GM19372 (cell line): ENCODE data around the gene SMU1.
A peak's percentile ranks its signal among the peaks of the same experiment; 100 is the strongest.
"Not testable (repeated sequence)": the region's sequence is repeated elsewhere in the genome, so short reads cannot be mapped to it uniquely, and the experiment has no call there.

Experiments used
- ATAC-seq: cut with Tn5 transposase; IDR thresholded peaks from one replicate; pipeline ENCODE4 v1.9.1; 2021; ENCODE audit warnings: mild to moderate bottlenecking, low read depth, moderate library complexity; ENCODE audit not compliant: unreplicated experiment

The SMU1 gene

GRCh38 chr9:33106372-33106771 lies 29.9 kb upstream of the SMU1 start:
- no peak for ATAC-seq

DNA sequence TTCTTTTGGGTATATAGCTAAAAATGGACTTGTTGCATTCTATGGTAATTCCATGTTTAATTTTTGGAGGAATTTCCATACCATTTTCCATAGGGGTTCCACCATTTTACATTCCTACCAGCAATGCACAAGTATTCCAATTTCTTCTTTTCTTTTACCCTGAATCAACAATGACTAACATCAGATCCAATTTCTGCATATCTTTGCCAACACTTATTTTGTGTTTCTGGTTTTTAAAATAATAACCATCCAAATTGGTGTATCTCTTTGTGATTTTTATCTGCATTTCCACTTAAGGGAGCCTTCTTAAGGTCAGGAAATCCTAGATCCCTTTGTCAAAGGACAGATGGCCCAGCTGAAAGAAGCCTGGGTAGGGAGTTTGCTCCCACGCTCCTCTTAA lies 29.5 kb upstream of the SMU1 start:
- no peak for ATAC-seq

DNA sequence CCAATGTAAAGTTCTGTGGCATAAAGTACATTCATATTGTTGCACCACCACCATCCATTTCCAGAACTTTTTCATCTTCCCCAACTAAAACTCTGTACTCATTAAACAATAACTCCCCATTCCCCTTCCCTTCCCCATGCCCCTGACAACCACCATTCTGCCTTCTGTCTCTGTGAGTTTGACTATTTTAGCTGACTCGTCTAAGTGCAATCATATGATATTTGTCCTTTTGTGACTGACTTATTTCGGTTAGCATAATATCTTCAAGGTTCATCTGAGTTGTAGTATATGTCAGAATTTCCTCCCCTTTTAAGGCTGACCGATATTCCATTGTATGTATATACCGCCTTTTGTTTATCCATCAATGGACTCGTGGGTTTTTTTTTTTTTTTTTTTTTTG lies 29.0 kb upstream of the SMU1 start:
- ATAC-seq, result no peak

GRCh38 chr9:33104401-33104800 lies 27.9 kb upstream of the SMU1 start:
- no peak for ATAC-seq

GRCh38 chr9:33103501-33104281 lies 27.2 kb upstream of the SMU1 start:
- ATAC-seq, result no peak

DNA sequence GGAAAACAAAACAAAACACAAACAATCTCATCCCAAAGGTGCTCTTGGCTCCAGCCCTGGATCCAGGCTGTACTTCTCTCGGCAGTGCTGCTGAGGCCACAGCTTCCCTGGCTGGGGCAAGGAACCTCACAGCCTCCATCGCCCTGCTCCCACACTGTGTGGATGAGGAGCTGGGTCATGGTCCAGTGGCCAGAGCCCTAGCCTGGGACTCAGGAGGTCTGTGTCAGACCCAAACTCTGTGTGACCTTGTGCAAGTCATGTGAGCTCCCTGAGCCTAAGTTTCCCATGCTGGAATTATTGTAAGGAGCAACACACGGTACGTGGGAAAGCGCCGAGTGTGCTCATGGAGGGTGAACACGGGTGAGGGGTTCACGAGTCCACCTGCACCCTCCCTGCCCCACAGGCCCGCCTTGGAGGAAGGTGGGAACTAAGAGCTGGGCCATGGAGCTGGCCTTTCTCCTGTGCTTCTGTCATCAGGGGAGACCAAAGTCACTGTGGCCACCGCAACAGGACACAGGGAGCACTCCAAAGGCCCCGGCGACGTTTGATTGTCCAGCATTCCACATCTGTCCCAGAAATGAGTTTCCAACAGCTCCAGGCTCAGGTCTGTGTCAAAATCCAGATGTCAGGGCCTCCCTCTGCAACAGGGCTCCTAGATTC lies 26.2 kb upstream of the SMU1 start:
- no peak for ATAC-seq

- no peak for ATAC-seq
Measured at GRCh38 chr9:33101104-33101951, 24.9 kb upstream of the SMU1 start.

DNA sequence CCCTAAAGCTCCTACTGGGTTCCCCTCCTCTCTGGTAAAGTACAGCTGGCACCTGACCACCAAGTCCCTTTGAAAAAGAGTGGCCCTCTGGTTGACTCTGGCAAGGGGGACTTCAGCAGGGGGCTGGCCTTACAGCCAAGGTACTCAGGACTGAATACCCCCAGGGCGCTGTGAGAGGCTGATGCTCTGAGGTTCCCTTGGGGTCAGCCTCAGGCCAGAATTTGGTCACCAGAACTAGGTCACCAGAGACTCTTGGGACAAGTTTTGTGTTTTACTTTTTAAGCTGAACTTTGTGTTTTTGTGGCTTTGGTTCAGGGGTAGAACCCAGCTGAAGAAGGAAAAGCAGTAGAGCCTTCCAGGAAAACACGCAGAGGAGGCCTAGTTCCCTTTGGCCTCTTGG lies 23.3 kb upstream of the SMU1 start:
- no peak for ATAC-seq

DNA sequence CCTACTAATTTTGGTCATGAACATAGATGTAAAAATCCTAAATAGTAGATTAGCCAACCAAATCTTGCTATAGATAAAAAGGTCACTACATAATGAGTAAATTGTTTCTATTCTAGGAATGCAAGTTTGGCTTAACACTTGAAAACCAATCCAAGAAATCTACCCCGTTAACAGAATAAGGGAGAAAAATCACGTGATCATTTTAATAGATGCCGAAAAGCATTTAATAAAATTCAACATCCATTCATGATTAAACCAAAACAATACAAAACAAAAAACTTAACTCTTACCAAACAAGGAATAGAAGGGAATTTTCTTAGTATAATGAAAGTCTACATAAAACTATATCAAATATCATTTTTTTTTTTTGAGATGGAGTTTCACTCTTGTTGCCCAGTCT lies 20.7 kb upstream of the SMU1 start:
- ATAC-seq, result no peak

DNA sequence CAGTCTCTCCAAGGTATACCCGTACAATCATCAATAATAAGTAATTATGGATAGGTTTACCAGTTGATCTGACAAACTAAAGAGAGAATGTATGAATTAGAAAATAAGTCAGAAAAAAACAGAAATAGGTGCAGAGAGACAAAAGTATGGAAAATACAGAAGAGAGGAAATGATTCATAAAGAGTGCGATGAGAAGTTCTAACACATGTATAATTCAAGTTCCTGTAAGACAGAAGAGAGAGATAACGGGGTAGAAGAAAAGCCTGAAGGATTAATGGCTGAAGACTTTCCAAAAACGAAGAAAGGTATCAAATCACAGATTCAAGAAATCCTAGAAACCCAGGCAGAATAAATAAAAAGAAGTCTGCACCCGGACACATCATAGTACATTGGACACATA lies 16.2 kb upstream of the SMU1 start:
- ATAC-seq, result no peak

GRCh38 chr9:33085672-33086071 lies 9.2 kb upstream of the SMU1 start:
- ATAC-seq, result not testable (repeated sequence)

DNA sequence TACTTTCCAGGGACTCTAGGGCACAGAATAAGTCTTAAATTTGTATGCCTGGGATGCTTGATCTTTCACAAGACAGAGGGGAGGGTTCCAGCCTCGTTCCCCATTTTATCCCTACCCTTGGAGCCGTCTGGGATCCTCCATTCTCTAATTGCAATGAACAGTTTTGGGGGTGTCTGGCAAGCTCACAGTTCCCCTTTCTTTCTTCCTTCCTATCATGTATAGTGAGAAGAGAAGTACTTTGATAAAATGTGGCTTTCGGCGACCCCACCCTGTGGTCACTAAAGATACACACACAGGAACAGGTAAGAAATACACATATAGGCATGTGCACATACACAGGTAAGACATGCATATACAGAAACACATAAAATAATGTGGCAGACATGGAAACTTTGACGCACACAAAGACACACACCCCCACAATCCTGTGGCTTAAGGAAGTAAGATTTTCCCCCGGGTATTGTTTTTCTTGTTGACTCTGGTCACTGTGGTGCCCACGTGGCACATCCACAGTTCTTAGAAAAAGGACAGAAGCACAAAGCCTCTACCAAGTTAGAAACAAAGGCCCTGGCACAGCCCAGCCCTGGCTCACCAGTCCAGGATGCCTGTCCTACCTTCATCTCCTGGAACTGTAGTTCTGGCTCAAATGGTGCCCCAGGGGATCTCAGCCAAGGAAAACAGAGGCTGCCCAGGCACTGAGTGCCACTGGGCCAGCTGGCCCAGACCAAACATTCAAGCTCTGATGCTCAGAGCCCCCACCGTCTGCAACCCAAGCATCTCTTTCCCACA lies 6.3 kb upstream of the SMU1 start:
- no peak for ATAC-seq

GRCh38 chr9:33082128-33082527 lies 5.7 kb upstream of the SMU1 start:
- no peak for ATAC-seq

DNA sequence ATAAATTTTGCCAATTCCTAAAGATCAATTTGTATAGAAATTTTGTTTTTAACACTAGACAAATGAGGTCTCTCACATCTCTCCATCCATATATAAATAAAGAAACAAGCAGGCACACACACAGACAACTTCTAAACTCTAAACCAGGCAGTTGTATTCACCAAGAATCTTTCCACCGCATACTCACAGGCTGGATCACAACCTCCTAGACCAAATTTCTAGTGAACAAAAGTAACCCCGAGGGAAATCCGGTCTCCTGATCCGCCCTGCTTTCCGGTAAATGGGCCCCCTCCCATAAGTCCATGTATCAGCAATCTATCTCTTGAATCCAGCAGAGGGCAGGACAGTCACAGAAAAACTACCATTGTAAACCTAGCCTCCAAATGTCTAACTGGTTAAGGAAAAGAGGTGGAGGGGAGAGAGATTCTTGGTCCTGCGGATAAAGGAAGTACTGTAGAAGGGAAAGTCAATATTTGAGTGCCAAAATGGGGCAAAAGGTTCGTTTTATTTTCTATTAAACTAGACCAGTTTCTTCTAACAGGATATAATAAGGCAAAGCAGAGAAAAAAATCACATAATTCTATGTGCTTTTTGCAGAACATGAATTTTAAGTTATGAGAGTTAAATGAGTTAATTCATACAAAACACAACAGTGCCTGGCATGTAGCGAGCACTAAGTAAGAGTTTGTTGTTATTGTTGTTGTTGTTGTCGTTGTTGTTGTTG lies 4.8 kb upstream of the SMU1 start:
- ATAC-seq, result no peak

DNA sequence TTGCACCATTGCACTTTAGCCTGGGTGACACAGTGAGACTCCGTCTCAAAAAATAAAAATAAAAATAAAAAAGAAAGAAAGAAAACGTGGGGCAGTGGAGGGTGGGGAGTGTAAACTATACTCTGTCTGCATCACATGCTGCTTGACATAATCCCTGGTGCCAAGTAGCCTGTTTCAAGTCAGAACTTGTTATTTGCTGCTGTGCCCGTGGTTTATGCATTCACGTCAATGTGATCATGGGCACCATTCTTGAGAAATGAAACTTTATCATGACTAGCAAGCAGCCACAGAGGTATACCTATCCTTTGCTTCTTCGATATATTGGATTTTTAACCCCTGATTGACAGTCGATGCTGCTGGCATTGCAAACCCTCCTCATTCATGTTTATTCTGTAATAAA lies 4.1 kb upstream of the SMU1 start:
- ATAC-seq, result no peak

DNA sequence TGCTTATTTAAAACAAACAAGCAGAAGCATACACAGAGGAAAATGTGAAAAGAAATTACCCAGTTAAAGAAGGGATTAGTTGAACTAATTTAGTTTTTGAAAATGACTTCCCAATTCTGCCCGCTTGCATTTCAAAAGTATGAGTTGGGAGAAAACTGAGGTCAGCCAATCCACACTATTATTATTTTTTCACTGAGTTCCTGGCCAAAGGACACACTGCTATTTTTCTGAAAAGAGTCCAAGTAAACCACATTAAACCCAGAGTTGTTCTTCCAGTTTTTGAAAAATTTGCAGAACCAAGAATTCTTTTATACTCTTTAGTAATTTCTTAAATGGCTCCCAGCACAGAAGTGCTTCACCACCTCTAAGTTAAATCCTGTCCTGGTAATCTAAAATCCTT lies 7.5 kb downstream of the SMU1 start:
- ATAC-seq, result no peak

DNA sequence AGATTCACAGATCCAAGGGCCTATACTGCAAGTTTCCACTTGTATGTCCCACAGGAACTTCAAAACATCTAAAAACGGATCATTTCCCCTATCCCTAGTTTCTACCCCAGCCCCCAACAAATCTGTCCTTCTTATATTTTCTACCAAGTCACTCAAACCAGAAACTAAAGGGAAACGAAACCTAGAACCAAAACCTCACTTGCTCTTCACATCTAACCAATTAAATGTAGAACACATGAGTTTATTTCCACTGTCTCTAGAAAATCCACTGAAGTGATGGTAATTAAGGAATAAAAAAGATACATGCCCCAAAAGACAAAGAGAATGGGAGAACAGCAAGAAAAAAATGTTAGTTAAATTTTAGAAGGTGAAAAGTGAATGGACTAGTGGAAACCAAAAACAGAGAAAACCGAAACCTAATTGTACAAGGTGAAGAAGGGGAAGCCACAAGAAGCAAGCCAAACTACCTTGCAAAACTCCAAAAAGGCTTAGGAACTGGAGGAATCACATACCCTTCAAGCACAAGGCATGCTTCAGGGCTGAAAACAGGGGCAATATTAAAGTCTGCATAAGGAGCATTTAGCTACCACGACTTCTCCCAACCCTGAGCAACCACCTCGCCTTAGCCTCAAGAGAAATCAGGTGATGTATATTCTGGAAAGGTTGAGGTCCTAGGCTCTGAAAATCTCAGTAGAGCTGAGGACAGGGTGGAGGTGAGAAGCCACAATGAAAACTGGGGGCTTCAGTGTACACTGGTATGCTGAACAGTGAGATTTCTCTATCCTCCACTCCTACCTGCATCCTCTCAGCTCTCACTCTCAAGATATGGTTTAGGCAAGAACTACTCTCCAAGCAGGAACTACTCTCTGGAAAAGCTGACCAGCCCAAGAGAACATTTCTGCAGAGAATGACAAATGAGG lies 11.1 kb downstream of the SMU1 start:
- peak; percentile 82 for ATAC-seq

DNA sequence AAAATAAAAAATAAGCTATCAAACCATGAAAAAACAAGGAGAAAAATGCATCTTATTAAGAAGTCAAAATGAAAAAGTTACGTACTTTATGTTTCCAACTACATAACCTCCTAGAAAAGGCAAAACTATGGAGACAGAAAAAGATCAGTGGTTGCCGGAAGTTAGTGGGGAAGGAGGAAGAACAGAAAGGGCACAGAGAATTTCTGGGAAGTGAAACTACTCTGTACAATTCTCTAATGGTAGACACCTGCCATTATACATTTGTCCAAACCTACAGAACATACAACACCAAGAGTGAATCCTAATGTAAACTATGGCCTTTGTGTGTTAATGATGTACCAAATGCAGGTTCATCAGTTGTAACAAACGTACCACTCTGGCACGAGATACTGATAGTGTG lies 25.3 kb downstream of the SMU1 start:
- ATAC-seq, result no peak
